ENCODE data around the gene DMD.

GRCh38 chrX:31319586-31319985 is 1891.8 kb downstream of the DMD start:
- TF ChIP-seq, protein P1, sequence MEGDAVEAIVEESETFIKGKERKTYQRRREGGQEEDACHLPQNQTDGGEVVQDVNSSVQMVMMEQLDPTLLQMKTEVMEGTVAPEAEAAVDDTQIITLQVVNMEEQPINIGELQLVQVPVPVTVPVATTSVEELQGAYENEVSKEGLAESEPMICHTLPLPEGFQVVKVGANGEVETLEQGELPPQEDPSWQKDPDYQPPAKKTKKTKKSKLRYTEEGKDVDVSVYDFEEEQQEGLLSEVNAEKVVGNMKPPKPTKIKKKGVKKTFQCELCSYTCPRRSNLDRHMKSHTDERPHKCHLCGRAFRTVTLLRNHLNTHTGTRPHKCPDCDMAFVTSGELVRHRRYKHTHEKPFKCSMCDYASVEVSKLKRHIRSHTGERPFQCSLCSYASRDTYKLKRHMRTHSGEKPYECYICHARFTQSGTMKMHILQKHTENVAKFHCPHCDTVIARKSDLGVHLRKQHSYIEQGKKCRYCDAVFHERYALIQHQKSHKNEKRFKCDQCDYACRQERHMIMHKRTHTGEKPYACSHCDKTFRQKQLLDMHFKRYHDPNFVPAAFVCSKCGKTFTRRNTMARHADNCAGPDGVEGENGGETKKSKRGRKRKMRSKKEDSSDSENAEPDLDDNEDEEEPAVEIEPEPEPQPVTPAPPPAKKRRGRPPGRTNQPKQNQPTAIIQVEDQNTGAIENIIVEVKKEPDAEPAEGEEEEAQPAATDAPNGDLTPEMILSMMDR (conservative IDR thresholded peaks at IDR 0.05; ENCODE audit: low read length), result no peak
- TF ChIP-seq EZH2phosphoT487 (IDR thresholded peaks at IDR 0.05; ENCODE audit: borderline replicate concordance), result no peak
